Glutamatergic neuron (in vitro differentiated cells): Measurements from ENCODE around the gene HIVEP3. TPM values are rescaled to one million over a fixed set of nuclear protein-coding genes. Genes with fewer than 3 reads are reported as not detected.

Source experiments
- DNase-seq: peaks from one replicate; pipeline ENCODE4 v3.0.0; 2022
- H3K27ac Mint-ChIP-seq: one replicate; pipeline ENCODE4 v1.8.0; 2020; ENCODE audit warnings: mild to moderate bottlenecking, mixed read lengths, inconsistent platforms; ENCODE audit not compliant: unreplicated experiment
- H3K27me3 Mint-ChIP-seq: one replicate; pipeline ENCODE4 v1.8.0; 2020; ENCODE audit warnings: mild to moderate bottlenecking, moderate library complexity, mixed read lengths, inconsistent platforms; ENCODE audit not compliant: unreplicated experiment
- H3K36me3 Mint-ChIP-seq: one replicate; pipeline ENCODE4 v1.8.0; 2020; ENCODE audit warnings: mild to moderate bottlenecking, mixed read lengths, inconsistent platforms; ENCODE audit not compliant: unreplicated experiment
- H3K4me1 Mint-ChIP-seq: one replicate; pipeline ENCODE4 v1.8.0; 2020; ENCODE audit warnings: mild to moderate bottlenecking, low read depth, mixed read lengths, inconsistent platforms; ENCODE audit not compliant: unreplicated experiment
- H3K4me3 Mint-ChIP-seq: one replicate; pipeline ENCODE4 v1.8.0; 2020; ENCODE audit warnings: mild to moderate bottlenecking, mixed read lengths, inconsistent platforms; ENCODE audit not compliant: unreplicated experiment
- H3K9me3 Mint-ChIP-seq: one replicate; pipeline ENCODE4 v1.8.0; 2020; ENCODE audit warnings: mild to moderate bottlenecking, moderate library complexity, mixed read lengths, inconsistent platforms; ENCODE audit not compliant: unreplicated experiment
- CTCF ChIP-seq: fragments of 200-600 bp; sonication (generic); IDR thresholded peaks from one replicate; pipeline ENCODE4 v1.5.0; 2021; ENCODE audit not compliant: partially characterized antibody, unreplicated experiment
- total RNA-seq: library from RNA; stranded (reverse); fragmentation: NEBNext Ultra II Directional; extraction: Animal tissue kit (Norgen Biotek cat#: 25700); gene quantifications from one replicate; pipeline ENCODE4 v1.2.1, GENCODE V29; 2021; ENCODE audit not compliant: unreplicated experiment

Gene HIVEP3
- total RNA-seq, 1 donor from 2014 or later: 15.1 TPM

DNA sequence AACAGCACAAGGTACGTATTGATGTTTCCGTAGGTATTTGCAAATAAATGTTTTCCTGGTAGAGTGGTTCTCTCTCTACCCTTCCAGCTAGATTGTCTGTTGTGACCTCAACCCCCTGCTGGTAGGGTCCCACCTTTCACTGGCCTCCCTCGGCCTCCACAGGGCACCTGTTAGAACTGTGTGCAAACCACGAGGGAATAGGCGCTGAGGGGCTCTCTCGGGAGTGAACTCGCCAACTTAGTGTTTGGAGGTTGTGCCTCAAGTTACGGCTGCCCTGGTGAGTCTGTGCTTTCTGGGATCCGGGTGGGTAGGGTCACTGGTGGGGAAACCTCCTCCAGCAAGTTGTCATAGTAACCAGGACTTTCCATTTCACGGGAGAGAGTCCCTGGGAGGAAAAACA, 229.6 kb downstream of the HIVEP3 start:
- Mint-ChIP-seq H3K27ac (no peak overlapping the region), H3K9me3 (peaks cover 3% of the 10 kb centered on the region), H3K36me3 (no peaks in the 10 kb centered on the region), H3K4me1 (peaks cover 19% of the 10 kb centered on the region), H3K27me3 (peaks cover 2% of the 10 kb centered on the region), H3K4me3 (no peak overlapping the region)
- no peak for TF ChIP-seq CTCF
- DNase-seq: no peak

DNA sequence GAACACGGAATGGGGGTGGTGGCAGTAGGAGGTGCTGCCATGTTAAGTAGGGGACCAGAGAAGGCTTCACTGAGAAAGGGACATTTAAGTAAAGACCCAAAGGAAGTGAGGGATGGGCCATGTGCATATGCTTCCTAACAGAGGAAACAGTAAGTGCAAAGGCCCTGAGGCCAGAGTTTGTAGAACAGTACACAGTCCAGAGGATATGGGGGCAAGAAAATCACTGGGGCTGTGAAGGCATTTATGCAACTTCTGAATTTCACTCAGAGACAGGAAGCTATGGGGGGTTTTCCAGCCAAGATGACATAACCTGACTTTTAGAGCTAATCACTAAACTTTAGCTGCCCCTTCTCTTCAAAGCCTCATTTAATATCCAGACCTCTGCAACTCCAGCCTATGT, 231.7 kb downstream of the HIVEP3 start:
- DNase-seq: no peak
- Mint-ChIP-seq H3K36me3 (no peaks in the 10 kb centered on the region), H3K4me1 (peaks cover 18% of the 10 kb centered on the region), H3K27ac (no peak overlapping the region), H3K27me3 (peaks cover 8% of the 10 kb centered on the region), H3K4me3 (no peak overlapping the region), H3K9me3 (peaks cover 1% of the 10 kb centered on the region)
- no peak for TF ChIP-seq CTCF

- Mint-ChIP-seq H3K36me3 (no peaks in the 10 kb centered on the region), H3K9me3 (peaks cover 5% of the 10 kb centered on the region), H3K4me3 (no peak overlapping the region), H3K27me3 (peaks cover 15% of the 10 kb centered on the region), H3K4me1 (peaks cover 26% of the 10 kb centered on the region), H3K27ac (no peak overlapping the region)
- TF ChIP-seq CTCF: no peak
- DNase-seq: no peak
Observed at GRCh38 chr1:41683681-41684500, 234.8 kb downstream of the HIVEP3 start.

GRCh38 chr1:41682845-41683625, 235.7 kb downstream of the HIVEP3 start:
- no peak overlapping the region for H3K27ac Mint-ChIP-seq
- no peak overlapping the region for H3K4me3 Mint-ChIP-seq
- peaks cover 26% of the 10 kb centered on the region for H3K4me1 Mint-ChIP-seq
- H3K27me3 Mint-ChIP-seq: peaks cover 21% of the 10 kb centered on the region
- TF ChIP-seq CTCF: no peak
- DNase-seq: no peak
- H3K9me3 Mint-ChIP-seq: peaks cover 13% of the 10 kb centered on the region
- no peaks in the 10 kb centered on the region for H3K36me3 Mint-ChIP-seq

DNA sequence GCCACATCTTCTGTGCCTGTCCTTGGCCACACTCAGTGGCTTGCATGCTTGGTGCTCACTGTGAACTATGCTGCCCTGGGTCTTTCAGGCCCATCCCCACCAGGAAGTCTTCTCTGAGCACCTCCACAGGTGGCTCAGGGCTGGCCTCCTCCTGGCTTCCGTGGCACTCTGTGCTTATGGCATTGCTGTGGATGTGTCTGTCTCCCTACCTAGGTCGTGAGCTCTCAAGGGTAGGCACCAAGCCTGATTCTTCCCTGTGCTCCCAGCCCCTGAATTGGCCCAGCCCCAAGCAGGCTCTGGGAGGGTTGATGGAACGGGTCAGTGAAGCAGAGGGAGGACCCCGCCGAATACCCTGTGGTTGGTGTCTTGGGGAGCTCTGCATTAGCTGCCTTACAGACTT, 236.6 kb downstream of the HIVEP3 start:
- TF ChIP-seq CTCF: no peak
- Mint-ChIP-seq H3K4me1 (peaks cover 32% of the 10 kb centered on the region), H3K27me3 (peaks cover 23% of the 10 kb centered on the region), H3K27ac (no peak overlapping the region), H3K9me3 (peaks cover 13% of the 10 kb centered on the region), H3K4me3 (no peak overlapping the region), H3K36me3 (no peaks in the 10 kb centered on the region)
- DNase-seq: no peak
